Loucy (cell line): Measurements from ENCODE around the gene PAX5.

Source experiments
- H2AFZ ChIP-seq: fragments of 200-600 bp; sonication (generic); 2 replicates; pipeline ENCODE4 v1.6.0; 2016; ENCODE audit warnings: antibody characterized with exemption, mild to moderate bottlenecking, low read length, moderate library complexity
- H3F3A ChIP-seq: fragments of 200-600 bp; 2 replicates; pipeline ENCODE4 v1.6.0; 2016; ENCODE audit warnings: antibody characterized with exemption, low read depth, mild to moderate bottlenecking
- H3K27me3 ChIP-seq: fragments of 200-600 bp; sonication (generic); 2 replicates; pipeline ENCODE4 v1.6.1; 2014; ENCODE audit warnings: low read length, mild to moderate bottlenecking; ENCODE audit not compliant: insufficient read depth, poor library complexity, severe bottlenecking
- H3K36me3 ChIP-seq: fragments of 200-600 bp; sonication (generic); 2 replicates; pipeline ENCODE4 v1.6.1; 2016; ENCODE audit warnings: low read length; ENCODE audit not compliant: insufficient read depth
- H3K4me1 ChIP-seq: fragments of 200-600 bp; sonication (generic); 2 replicates; pipeline ENCODE4 v1.5.1; 2014; ENCODE audit warnings: low read length, mild to moderate bottlenecking; ENCODE audit not compliant: insufficient read depth, poor library complexity, severe bottlenecking
- H3K4me2 ChIP-seq: fragments of 200-600 bp; sonication (generic); 2 replicates; pipeline ENCODE4 v1.6.0; 2014; ENCODE audit warnings: antibody characterized with exemption, low read length, low read depth, mild to moderate bottlenecking; ENCODE audit not compliant: poor library complexity, severe bottlenecking
- H3K4me3 ChIP-seq: fragments of 200-600 bp; sonication (generic); 2 replicates; pipeline ENCODE4 v1.5.1; 2014; ENCODE audit warnings: low read length, mild to moderate bottlenecking, mixed read lengths; ENCODE audit not compliant: poor library complexity, severe bottlenecking
- H3K79me2 ChIP-seq: fragments of 200-600 bp; sonication (generic); 2 replicates; pipeline ENCODE4 v1.6.1; 2014; ENCODE audit warnings: low read length; ENCODE audit not compliant: insufficient read depth
- H3K9ac ChIP-seq: fragments of 200-600 bp; sonication (generic); 2 replicates; pipeline ENCODE4 v1.6.0; 2014; ENCODE audit warnings: mild to moderate bottlenecking, low read depth, low read length, moderate library complexity; ENCODE audit not compliant: poor library complexity, severe bottlenecking
- H3K9me2 ChIP-seq: fragments of 200-600 bp; sonication (generic); replicated peaks from 2 replicates; pipeline ENCODE4 v1.6.1; 2016; ENCODE audit warnings: low read depth, low read length, mixed read lengths
- H3K9me3 ChIP-seq: fragments of 200-600 bp; sonication (generic); 2 replicates; pipeline ENCODE4 v1.6.1; 2014; ENCODE audit warnings: mild to moderate bottlenecking, antibody characterized with exemption, low read length, low read depth; ENCODE audit not compliant: insufficient read depth
- H4K20me1 ChIP-seq: fragments of 200-600 bp; sonication (generic); 2 replicates; pipeline ENCODE4 v1.6.0; 2014; ENCODE audit warnings: antibody characterized with exemption, low read length, mild to moderate bottlenecking; ENCODE audit not compliant: insufficient read depth, poor library complexity, severe bottlenecking
- EZH2phosphoT487 ChIP-seq: fragments of 200-600 bp; IDR thresholded peaks from 2 replicates; pipeline ENCODE4 v1.6.1; 2018; ENCODE audit warnings: antibody characterized with exemption, mild to moderate bottlenecking, moderate library complexity, borderline replicate concordance
- TF ChIP-seq, protein P1 (sequence below): fragments of 200-600 bp; sonication (generic); conservative IDR thresholded peaks from 2 replicates; pipeline ENCODE4 v1.5.1; 2014; ENCODE audit warnings: mild to moderate bottlenecking, antibody characterized with exemption, low read length

The PAX5 gene

DNA sequence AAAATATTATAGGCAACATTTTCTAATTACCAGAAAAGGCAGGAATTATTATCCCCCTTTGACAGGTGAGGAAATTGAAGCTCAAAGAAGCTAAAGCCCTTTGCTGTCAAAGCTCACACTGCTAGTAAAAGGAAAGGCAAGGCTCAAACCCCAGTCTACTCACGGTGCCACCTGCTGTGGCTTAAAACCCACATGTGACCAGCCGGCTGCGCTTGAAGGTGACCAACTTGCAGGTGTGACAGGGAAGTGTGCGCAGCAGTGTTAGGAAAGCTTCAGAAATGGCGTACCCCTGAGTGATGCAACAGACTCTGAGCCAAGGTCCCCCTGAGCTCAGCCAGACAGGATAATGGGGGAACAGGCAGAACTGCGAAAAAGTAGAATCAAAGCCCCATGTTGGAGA is 45.2 kb downstream of the PAX5 start:
- H3K4me1 ChIP-seq: no peaks in the 10 kb centered on the region
- no peak overlapping the region for H3K4me2 ChIP-seq
- H3F3A ChIP-seq: no peaks in the 10 kb centered on the region
- H2AFZ ChIP-seq: no peak overlapping the region
- TF ChIP-seq, protein P1, sequence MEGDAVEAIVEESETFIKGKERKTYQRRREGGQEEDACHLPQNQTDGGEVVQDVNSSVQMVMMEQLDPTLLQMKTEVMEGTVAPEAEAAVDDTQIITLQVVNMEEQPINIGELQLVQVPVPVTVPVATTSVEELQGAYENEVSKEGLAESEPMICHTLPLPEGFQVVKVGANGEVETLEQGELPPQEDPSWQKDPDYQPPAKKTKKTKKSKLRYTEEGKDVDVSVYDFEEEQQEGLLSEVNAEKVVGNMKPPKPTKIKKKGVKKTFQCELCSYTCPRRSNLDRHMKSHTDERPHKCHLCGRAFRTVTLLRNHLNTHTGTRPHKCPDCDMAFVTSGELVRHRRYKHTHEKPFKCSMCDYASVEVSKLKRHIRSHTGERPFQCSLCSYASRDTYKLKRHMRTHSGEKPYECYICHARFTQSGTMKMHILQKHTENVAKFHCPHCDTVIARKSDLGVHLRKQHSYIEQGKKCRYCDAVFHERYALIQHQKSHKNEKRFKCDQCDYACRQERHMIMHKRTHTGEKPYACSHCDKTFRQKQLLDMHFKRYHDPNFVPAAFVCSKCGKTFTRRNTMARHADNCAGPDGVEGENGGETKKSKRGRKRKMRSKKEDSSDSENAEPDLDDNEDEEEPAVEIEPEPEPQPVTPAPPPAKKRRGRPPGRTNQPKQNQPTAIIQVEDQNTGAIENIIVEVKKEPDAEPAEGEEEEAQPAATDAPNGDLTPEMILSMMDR: no peak
- no peak for TF ChIP-seq EZH2phosphoT487
- no peaks in the 10 kb centered on the region; the same call in 1 of the 2 replicates for H3K9me3 ChIP-seq
- H3K4me3 ChIP-seq: no peak overlapping the region
- no peaks in the 10 kb centered on the region for H3K27me3 ChIP-seq
- no peaks in the 10 kb centered on the region for H4K20me1 ChIP-seq
- no peaks in the 10 kb centered on the region for H3K79me2 ChIP-seq
- no peaks in the 10 kb centered on the region for H3K9me2 ChIP-seq
- H3K9ac ChIP-seq: no peak overlapping the region
- H3K36me3 ChIP-seq: no peaks in the 10 kb centered on the region

DNA sequence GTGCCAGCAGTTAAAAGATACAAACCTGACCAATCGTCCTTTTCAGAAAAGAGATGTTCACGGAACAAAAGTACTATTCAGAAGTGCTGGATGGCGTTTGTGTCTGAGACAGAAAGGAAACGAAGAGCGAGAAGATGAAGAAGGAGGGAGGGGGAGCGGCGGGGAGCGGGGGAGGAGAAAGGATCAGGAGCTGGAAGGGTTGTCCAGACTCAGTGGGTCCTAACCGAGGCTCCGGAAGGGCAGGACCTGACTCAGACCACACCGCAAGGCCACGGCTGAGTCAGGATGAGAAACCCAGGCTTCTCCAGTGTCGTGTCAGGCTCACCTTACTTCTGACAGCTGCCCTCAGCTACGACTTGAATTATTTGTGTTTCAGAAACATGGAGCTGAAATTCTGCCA is 46.2 kb downstream of the PAX5 start:
- no peak overlapping the region for H2AFZ ChIP-seq
- H3K4me2 ChIP-seq: no peak overlapping the region
- H3K9ac ChIP-seq: no peak overlapping the region
- no peaks in the 10 kb centered on the region for H3F3A ChIP-seq
- no peaks in the 10 kb centered on the region for H3K27me3 ChIP-seq
- no peak for TF ChIP-seq EZH2phosphoT487
- TF ChIP-seq, protein P1: no peak
- no peaks in the 10 kb centered on the region for H3K79me2 ChIP-seq
- H3K4me3 ChIP-seq: no peak overlapping the region
- no peaks in the 10 kb centered on the region for H3K9me2 ChIP-seq
- no peaks in the 10 kb centered on the region for H3K4me1 ChIP-seq
- H3K36me3 ChIP-seq: no peaks in the 10 kb centered on the region
- H4K20me1 ChIP-seq: no peaks in the 10 kb centered on the region
- H3K9me3 ChIP-seq: no peaks in the 10 kb centered on the region; the same call in 1 of the 2 replicates

DNA sequence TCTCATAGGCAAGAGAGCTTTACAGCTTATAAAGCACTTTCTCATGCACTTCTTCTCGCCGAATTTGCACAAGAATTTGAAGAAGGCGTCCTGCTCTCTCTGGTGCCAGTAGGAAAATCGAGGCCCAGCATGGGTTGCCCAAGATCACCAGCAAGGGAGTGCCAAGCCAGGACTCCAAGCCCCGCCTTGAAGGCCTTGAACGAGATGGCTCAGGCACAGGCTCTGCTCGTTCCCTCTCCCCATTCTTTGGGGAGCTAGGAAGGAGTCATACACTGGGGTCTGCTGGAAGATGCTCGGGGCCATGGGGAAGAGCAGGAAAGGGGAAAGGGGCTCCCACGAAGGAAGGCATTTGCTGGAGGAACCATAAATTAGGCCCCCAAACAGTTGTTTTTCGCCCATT is 46.7 kb downstream of the PAX5 start:
- Histone ChIP-seq H3K4me1 (no peaks in the 10 kb centered on the region), H3K79me2 (no peaks in the 10 kb centered on the region), H3K36me3 (no peaks in the 10 kb centered on the region), H3K27me3 (no peaks in the 10 kb centered on the region), H3F3A (no peaks in the 10 kb centered on the region), H4K20me1 (no peaks in the 10 kb centered on the region), H3K4me3 (no peak overlapping the region), H3K4me2 (no peak overlapping the region), H3K9me3 (no peaks in the 10 kb centered on the region; the same call in 1 of the 2 replicates), H3K9ac (no peak overlapping the region), H2AFZ (no peak overlapping the region), H3K9me2 (no peaks in the 10 kb centered on the region)
- TF ChIP-seq, protein P1: no peak
- no peak for TF ChIP-seq EZH2phosphoT487
